GM12801 (cell line): ENCODE results near the gene IGF2BP3.

Source experiments
- CTCF ChIP-seq: IDR thresholded peaks from one replicate; pipeline ENCODE4 v1.5.1; 2011; ENCODE audit warnings: control low read depth; ENCODE audit not compliant: insufficient read length; ENCODE audit errors: extremely low read depth

The IGF2BP3 gene

GRCh38 chr7:23469150-23469960 lies 936 bp downstream of the IGF2BP3 start:
- TF ChIP-seq CTCF, result no peak

DNA sequence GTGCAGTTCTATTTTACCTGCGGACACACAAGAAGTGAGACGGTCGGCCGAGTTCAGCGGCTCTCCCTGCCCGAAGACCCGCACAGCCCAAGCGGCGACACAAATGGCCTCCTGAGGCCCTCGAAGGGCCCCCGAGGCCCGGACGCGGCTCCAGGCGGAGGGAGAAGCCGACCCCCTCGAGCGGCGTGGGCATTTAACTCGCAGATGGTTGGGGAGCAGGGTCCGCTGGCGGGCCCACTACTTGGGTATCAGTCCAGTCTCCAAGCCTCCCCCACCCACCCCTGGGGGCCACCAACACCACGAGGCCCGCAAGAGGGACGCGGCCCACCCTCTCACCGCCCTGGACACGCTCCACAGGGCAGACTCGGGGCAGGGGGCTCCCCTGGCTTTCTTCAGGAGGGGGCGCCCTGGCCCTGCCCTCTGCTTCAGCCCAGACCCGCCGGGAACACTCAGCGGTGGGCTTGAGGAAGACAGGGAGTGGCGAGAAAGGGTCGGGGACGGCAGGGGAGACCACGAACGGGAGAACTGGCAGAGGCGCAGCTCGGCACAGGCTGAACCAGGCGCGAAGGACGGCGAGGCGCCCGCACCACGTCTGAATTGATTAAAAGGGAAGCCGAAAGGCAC lies 1.7 kb downstream of the IGF2BP3 start:
- no peak for TF ChIP-seq CTCF

- TF ChIP-seq CTCF, result no peak
Measured at GRCh38 chr7:23467806-23468525, 2.3 kb downstream of the IGF2BP3 start.

GRCh38 chr7:23467291-23467805 lies 2.9 kb downstream of the IGF2BP3 start:
- TF ChIP-seq CTCF, result no peak

DNA sequence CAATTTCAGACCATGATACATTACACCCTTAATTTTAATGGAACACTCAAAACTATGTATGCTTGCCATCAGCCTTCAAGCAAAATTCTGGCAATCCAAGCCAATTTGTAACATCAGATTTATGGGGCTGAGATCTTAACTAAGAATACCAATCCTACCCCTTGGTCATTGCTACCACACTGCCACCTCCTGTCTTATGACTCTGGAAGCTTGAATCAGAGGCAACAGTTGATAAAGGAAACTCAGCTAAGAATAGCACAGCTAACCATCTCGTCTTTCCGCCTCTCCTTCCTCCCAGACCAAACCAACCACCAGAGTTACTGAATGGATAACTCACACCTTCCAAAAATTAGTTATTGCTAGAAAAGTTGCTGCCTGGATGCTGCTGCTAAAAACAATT lies 7.4 kb downstream of the IGF2BP3 start:
- TF ChIP-seq CTCF, result no peak

- TF ChIP-seq CTCF, result no peak
Measured at GRCh38 chr7:23458044-23458443, 12.2 kb downstream of the IGF2BP3 start.

DNA sequence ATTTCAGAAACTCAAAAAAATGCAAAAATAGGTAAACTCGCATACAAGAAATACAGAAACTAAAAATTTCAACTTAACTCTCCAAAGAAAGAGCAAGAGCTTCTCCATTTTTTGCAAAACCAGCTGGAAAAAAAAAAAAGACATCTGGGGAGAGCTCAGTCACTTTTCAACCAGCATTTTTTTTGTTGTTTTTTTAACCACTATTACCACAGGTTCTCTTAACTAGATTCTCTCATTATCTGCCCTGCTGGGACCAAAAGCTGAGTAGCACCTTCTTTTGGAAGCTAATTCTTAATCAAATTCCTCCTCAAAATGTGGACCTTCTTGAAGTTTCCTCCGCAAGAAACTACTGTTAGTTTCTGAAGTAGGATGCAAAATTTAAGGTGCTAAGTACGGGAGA lies 14.2 kb downstream of the IGF2BP3 start:
- no peak for TF ChIP-seq CTCF
